Amniotic stem cell (primary cell): ENCODE data around the gene STOM.
A peak's percentile ranks its signal among the peaks of the same experiment; 100 is the strongest.
"Not testable (repeated sequence)": the region's sequence is repeated elsewhere in the genome, so short reads cannot be mapped to it uniquely, and the experiment has no call there.

Experiments
- DNase-seq: peaks from one replicate; lab custom pipeline; 2025; lab: John Stamatoyannopoulos, UW

The STOM gene

GRCh38 chr9:121369595-121370265 is at the start of gene STOM:
Gene STOM, minus strand, starts transcription at chr9:121370250. Its CDS starts 63 bp downstream, at chr9:121370187.
- peak; percentile 60 for DNase-seq

GRCh38 chr9:121411993-121412392 is 41.9 kb upstream of the STOM start:
- DNase-seq: no peak

GRCh38 chr9:121405899-121406298 is 35.8 kb upstream of the STOM start:
- DNase-seq: no peak

- no peak for DNase-seq
Measured at GRCh38 chr9:121404906-121405305, 34.9 kb upstream of the STOM start.

- peak; percentile 59 for DNase-seq
Measured at GRCh38 chr9:121399883-121400607, 30.0 kb upstream of the STOM start.

- DNase-seq: no peak
Measured at GRCh38 chr9:121399126-121399882, 29.3 kb upstream of the STOM start.

GRCh38 chr9:121398374-121398773 is 28.3 kb upstream of the STOM start:
- peak; percentile 92 for DNase-seq

- not testable (repeated sequence) for DNase-seq
Measured at GRCh38 chr9:121397277-121397676, 27.2 kb upstream of the STOM start.

- no peak for DNase-seq
Measured at GRCh38 chr9:121395558-121395957, 25.5 kb upstream of the STOM start.

GRCh38 chr9:121394292-121394691 is 24.2 kb upstream of the STOM start:
- no peak for DNase-seq

- DNase-seq: no peak
Measured at GRCh38 chr9:121393318-121393717, 23.3 kb upstream of the STOM start.

GRCh38 chr9:121390372-121390771 is 20.3 kb upstream of the STOM start:
- DNase-seq: no peak

- DNase-seq: no peak
Measured at GRCh38 chr9:121388140-121388905, 18.3 kb upstream of the STOM start.

- no peak for DNase-seq
Measured at GRCh38 chr9:121386442-121387175, 16.6 kb upstream of the STOM start.

- DNase-seq: no peak
Measured at GRCh38 chr9:121383715-121384114, 13.7 kb upstream of the STOM start.

GRCh38 chr9:121380846-121381245 is 10.8 kb upstream of the STOM start:
- no peak for DNase-seq

GRCh38 chr9:121376214-121376830 is 6.3 kb upstream of the STOM start:
- no peak for DNase-seq

GRCh38 chr9:121373011-121373729 is 3.1 kb upstream of the STOM start:
- no peak for DNase-seq

GRCh38 chr9:121372239-121373010 is 2.4 kb upstream of the STOM start:
- DNase-seq: no peak
